Measurements from ENCODE around the gene SPDYC. TPM values are rescaled to one million over a fixed set of nuclear protein-coding genes. Genes with fewer than 3 reads are reported as not detected.
A peak's percentile ranks its signal among the peaks of the same experiment; 100 is the strongest.

SPDYC gene
- total and polyA plus RNA-seq, 9 of the 15 experiments (the other 6 are each of a cell fraction or from before 2014, with no cell fraction given) = 4.4 to 18.8 (median 9.2) TPM

GRCh38 chr11:65185869-65186341, 15.9 kb downstream of the SPDYC start (continued):
- TF ChIP-seq TCFL5 (CRISPR knock-in tag; conservative IDR thresholded peaks at IDR 0.05) (no peak), OTX1 (CRISPR knock-in tag; IDR thresholded peaks at IDR 0.05) (no peak), SMARCC2 (IDR thresholded peaks at IDR 0.05; ENCODE audit: low read depth) (no peak), ZNF146 (CRISPR knock-in tag; IDR thresholded peaks at IDR 0.05; ENCODE audit: unreplicated experiment) (no peak), ZNF431 (CRISPR knock-in tag; IDR thresholded peaks at IDR 0.05) (no peak), ERF (CRISPR knock-in tag; IDR thresholded peaks at IDR 0.05) (no peak), THAP12 (CRISPR knock-in tag; IDR thresholded peaks at IDR 0.05) (no peak), ZNF324 (CRISPR knock-in tag; IDR thresholded peaks at IDR 0.05) (no peak), CREB3 (tag; conservative IDR thresholded peaks at IDR 0.05; ENCODE audit: low read depth) (no peak), PRMT5 (CRISPR knock-in tag; IDR thresholded peaks at IDR 0.05) (no peak), FOXM1 (IDR thresholded peaks at IDR 0.05; ENCODE audit: low read depth) (no peak), FOXM1 (CRISPR knock-in tag; IDR thresholded peaks at IDR 0.05; ENCODE audit: low read depth) (no peak), ZNF124 (CRISPR knock-in tag; IDR thresholded peaks at IDR 0.05) (no peak), SMARCA5 (IDR thresholded peaks at IDR 0.05) (no peak), FOXP1 (CRISPR knock-in tag; IDR thresholded peaks at IDR 0.05) (no peak), ZFP36 (IDR thresholded peaks at IDR 0.05; ENCODE audit: low read depth, low read length, partially characterized antibody) (no peak), HDAC8 (tag; IDR thresholded peaks at IDR 0.05) (no peak), ZNF143 (CRISPR knock-in tag; IDR thresholded peaks at IDR 0.05) (no peak), GTF2F1 (IDR thresholded peaks at IDR 0.05; ENCODE audit: low read depth, low read length) (no peak), L3MBTL2 (IDR thresholded peaks at IDR 0.05) (no peak), NCOA2 (IDR thresholded peaks at IDR 0.05; ENCODE audit: partially characterized antibody in 2 of 2) (no peak), XRCC4 (IDR thresholded peaks at IDR 0.05; ENCODE audit: extremely low read depth, insufficient read depth, insufficient read length) (no peak), MAZ (CRISPR knock-in tag; conservative IDR thresholded peaks at IDR 0.05 in 1 of 2, IDR thresholded peaks at IDR 0.05 in 1 of 2) (no peak), POLR2A (conservative IDR thresholded peaks at IDR 0.05) (no peak), CEBPG (CRISPR knock-in tag; IDR thresholded peaks at IDR 0.05) (peak; percentile 42; the same call in 1 of the 2 replicates), CEBPG (tag; conservative IDR thresholded peaks at IDR 0.05 in 1 of 2, IDR thresholded peaks at IDR 0.05 in 1 of 2) (no peak), ESRRA (IDR thresholded peaks at IDR 0.05; ENCODE audit: borderline replicate concordance, low read depth) (no peak), BCOR (IDR thresholded peaks at IDR 0.05) (no peak)
